G401 (cell line): ENCODE measurements around the gene ZNF333. TPM values are rescaled to one million over a fixed set of nuclear protein-coding genes. Genes with fewer than 3 reads are reported as not detected.

Experiments used
- DNase-seq: peaks from one replicate; pipeline ENCODE4 v3.0.0-alpha.2; 2015; ENCODE audit warnings: low spot score
- in situ Hi-C: cut with HindIII; loops from 2 replicates; pipeline ENCODE4 v1.10.0; 2016; ENCODE audit warnings: low sequenced_read_pairs, mixed read lengths
- total RNA-seq: library from RNA; depleted of rRNA; stranded (reverse); fragments of >200 nt; shearing (Covaris generic); gene quantifications from 2 replicates; pipeline ENCODE4 v1.2.3, GENCODE V29; 2014; rRNA removed

The ZNF333 gene
- 8.8 and 9.8 TPM in 2 replicates for total RNA-seq

DNA sequence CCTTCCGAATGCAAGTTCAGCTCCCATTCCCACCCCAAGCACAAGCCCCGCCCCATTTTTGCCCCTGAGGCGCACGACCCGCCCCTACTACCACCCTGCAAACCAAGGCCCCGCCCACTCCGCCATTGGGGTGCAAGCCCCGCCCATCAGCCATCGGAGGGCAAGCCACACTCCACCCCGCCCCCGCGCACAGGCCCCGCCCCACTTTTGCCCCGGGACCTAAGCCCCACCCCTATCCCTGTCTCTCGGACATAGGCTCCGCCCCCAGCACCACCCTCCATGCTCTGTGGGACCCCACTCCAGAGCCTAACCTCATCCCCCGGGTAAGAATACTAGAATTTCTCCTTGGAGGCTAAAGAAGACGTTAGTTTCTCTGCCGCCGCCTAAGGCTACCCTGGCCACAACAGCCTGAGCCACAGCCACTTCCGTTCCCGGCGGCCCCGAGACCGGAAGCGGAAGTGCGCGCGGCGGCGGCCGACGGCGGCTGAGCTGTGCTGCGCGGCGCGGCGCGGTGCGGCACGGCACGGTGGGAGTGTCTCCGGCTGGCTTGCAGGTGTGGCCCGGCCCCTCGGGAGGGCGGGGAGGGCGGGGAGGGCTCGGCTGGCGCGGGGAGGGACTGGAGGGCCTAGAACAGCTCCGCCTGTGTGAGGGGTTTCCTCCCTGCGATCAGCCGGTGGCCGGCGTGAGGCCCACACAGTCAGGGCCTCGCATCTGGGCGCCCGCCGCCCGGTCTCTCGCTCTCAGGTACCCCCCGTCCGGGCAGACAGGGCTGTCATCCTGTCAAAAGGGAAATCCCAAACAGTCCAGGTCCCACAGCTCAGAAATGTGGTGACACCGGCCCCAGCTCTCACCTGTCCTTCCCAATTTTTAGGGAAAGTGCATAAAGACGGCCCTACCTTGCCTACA lies at the start of gene ZNF333:
TSS of gene ZNF333 (plus strand) at position 451 of the 906 bp plus-strand sequence. CDS start 3,444 bp downstream, outside the sequence.
- DNase-seq, result peak; percentile 91
- in situ Hi-C loops, result loop anchor here (10.0 kb wide), 1 partner anchor 125 kb away; no protein-coding TSS in a partner anchor

GRCh38 chr19:14648506-14648905 lies 41.3 kb upstream of the ZNF333 start:
- in situ Hi-C loops, result no loop called here
- DNase-seq, result no peak

GRCh38 chr19:14649020-14649419 lies 40.8 kb upstream of the ZNF333 start:
- in situ Hi-C loops, result no loop called here

DNA sequence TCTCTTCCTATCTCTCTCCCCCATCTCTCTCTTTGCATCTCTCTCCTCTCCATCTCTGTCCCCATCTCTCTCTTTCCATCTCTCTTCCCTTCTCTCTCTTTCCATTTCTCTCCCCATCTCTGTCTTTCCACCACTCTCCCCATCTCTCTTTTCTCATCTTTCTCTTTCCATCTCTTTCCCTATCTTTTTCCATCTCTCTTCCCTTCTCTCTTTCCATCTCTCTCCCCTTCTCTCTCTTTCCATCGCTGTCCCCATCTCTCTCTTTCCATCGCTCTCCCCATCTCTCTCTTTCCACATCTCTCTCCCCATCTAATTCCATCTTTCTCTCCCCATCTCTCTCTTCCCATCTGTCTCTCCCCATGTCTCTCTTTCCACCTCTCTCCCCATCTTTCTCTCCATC lies 39.7 kb upstream of the ZNF333 start:
- in situ Hi-C loops, result no loop called here
- no peak for DNase-seq

More at GRCh38 chr19:14649020-14649419, 40.8 kb upstream of the ZNF333 start:
- no peak for DNase-seq

GRCh38 chr19:14654786-14655560 lies 34.9 kb upstream of the ZNF333 start:
- DNase-seq, result no peak
- in situ Hi-C loops, result no loop called here

DNA sequence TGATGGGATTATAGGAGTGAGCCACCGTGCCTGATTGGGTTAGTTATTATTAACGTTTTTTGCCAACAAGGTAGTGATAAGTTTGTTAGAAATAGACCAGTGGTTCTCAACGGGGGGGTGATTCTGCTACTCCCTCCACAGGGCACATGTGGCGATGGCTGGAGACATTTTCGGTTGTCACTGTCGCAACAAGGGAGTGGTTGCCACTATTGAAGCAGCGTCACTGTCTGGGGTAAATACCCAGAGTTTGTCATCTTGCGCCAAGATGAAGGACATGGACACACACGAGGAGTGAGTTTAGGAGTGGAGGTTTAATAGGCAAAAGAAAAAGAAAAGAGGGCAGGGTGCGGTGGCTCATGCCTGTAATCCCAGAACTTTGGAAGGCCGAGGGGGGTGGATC lies 34.1 kb upstream of the ZNF333 start:
- DNase-seq, result no peak
- in situ Hi-C loops, result no loop called here

DNA sequence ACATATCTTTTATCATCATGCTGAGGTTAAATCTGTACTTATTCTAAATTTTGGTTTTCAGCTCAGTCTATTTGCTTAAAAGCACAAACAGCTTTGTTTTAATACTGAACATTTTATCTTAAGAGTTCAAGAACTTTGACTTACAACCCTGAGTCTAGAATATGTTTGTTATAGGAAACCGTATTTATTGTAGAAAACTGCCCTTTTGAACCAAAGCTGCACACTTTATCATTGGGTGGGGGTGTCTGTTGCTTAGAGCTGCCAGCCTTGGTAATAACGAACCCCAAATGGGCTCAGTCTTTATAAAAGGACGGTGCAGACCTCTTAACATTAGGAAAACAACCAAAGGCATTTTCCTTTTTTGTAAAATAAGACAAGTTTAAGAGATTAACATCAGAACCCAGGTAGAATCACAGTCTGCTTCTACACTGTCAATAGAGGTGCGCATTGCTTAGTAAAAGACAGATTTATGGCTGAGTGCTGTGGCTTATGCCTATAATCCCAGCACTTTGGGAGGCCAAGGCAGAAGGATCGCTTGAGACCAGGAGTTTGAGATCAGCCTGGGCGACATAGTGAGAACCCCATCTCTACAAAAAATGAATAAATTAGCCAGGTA lies 29.9 kb upstream of the ZNF333 start:
- in situ Hi-C loops, result no loop called here

DNA sequence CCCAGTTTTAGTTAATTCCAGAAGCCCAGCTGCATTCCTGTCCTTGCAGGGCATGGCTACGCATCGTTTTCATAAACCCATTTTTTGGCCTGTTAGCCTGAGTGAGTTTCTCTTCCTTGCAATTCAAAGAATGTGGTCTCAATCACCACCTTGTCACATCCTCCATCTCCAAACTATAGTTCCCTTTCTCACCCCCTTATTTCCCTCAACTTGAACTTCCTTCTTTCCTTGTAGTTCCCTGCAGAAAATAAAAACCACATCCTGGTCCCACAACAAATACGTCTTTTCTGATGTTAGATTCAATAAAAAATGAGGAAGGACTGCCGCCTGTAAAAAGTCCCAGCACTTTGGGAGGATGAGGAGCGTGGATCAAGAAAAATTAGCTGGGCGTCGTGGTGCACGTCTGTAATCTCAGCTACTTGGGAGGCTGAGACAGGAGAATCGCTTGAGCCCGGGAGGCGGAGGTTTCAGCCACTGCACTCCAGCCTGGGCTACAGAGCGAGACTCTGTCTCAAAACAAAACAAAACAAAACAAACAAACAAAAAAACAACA lies 28.4 kb upstream of the ZNF333 start:
- in situ Hi-C loops, result no loop called here
- DNase-seq, result peak; percentile 1

More for the DNA sequence above, 29.9 kb upstream of the ZNF333 start:
- no peak for DNase-seq

DNA sequence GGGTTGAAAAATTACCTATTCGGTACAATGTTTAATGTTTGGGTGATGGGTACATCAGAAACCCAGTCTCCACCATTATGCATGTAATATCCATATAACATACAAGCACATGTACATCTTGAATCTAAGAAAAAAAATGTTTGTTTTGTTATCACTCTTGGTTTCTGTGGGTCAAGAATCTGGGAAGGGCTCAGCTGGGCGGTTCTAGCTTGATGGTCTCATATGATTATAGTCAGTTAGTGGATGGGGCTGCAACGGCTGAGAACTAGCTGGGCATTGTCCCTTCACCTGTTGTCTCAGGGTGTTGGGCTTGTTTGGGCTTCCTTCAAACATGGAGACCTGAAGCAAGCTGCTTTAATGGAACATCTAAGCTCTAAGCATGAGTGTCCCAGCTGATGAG lies 19.9 kb upstream of the ZNF333 start:
- DNase-seq, result no peak
- in situ Hi-C loops, result no loop called here

- in situ Hi-C loops, result no loop called here
Measured at GRCh38 chr19:14670408-14670807, 19.4 kb upstream of the ZNF333 start.

GRCh38 chr19:14672188-14672872 lies 17.5 kb upstream of the ZNF333 start:
- no peak for DNase-seq
- in situ Hi-C loops, result no loop called here

More at GRCh38 chr19:14670408-14670807, 19.4 kb upstream of the ZNF333 start:
- no peak for DNase-seq

DNA sequence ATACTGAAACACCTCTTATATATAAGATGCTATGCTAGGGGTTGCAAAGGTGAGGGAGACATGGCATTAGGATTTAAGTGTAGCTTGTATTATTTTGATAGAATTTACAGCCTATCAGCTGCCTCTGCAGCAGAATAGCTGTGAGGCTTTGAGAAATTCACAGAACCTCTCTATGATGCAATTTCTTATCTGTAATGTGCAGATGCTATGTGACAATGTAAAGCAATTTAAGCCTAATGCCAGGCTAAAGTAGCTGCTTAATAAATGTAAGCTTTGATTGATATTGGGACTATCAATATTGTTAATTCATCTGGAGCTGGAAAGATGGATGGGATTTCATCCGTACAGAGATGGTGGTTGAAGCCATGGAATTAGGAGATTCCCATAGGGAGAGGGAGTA lies 16.8 kb upstream of the ZNF333 start:
- in situ Hi-C loops, result no loop called here
- no peak for DNase-seq

DNA sequence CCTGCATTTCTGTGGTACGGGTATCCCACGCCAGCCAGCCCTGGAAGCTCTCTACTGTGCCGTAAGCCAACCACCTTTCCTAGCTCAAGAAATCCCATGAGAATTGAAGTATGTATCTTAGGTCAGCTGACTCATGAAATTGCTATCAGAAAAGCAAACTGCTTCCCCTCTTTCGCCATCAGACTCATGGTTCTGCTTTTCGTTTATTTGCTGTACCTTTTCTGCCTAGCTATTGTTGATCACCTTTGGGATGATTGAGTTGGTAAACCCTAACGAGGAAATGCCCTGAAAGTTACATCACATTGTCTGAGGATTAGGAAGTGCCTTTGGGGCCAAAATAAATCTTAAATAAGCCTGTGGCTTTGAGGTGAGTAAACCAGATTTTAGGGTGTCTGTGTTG lies 15.1 kb upstream of the ZNF333 start, which contains the start of gene ADGRE3:
TSS of gene ADGRE3 (minus strand) at position 81 of the 400 bp plus-strand sequence. CDS start at position 7, 74 bp downstream.
- in situ Hi-C loops, result no loop called here

GRCh38 chr19:14676762-14677161 lies 13.1 kb upstream of the ZNF333 start:
- in situ Hi-C loops, result no loop called here
- DNase-seq, result no peak

More for the DNA sequence above, 15.1 kb upstream of the ZNF333 start, which contains the start of gene ADGRE3:
- no peak for DNase-seq

GRCh38 chr19:14677464-14677863 lies 12.4 kb upstream of the ZNF333 start:
- DNase-seq, result no peak
- in situ Hi-C loops, result no loop called here

DNA sequence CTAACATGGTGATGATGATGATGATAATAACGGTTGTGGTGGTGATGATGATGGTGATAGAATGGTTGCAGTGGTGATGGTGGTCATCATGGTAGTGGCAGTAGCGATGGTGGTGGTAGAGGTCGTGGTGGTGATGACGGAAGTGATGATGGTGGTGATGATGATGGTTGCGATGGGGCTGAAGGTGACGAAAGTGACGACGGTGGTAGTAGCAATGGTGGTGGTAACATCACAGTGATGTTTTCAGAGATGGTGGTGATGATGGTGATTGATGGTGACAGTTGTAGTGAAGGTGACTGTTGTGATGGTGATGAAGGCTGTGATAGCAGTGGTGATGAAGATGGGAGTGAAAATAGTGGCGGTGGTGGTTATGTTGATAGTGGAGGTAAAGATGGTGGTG lies 11.6 kb upstream of the ZNF333 start:
- DNase-seq, result no peak
- in situ Hi-C loops, result no loop called here

DNA sequence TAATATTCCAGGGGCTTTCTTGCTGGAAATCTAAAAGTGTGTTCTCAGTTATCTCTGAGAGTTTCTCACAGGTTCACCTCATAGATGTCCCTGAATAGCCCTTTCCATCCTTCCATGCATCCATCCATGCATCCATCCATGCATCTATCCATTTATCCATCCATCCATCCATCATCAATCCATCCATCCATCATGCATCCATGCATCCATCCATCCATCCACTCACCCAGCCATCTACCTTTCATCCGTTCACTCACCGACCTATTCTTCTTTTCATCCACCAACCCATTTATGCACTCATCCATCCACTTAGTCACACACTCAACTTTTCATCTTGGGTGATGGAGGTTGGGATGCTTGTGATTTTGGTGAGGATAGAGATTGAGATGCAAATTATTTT lies 7.8 kb upstream of the ZNF333 start:
- in situ Hi-C loops, result loop anchor here (10.0 kb wide), 1 partner anchor 117 kb away; no protein-coding TSS in a partner anchor
- DNase-seq, result no peak

- in situ Hi-C loops, result loop anchor here (10.0 kb wide), 1 partner anchor 119 kb away; no protein-coding TSS in a partner anchor
- no peak for DNase-seq
Measured at GRCh38 chr19:14683439-14683838, 6.4 kb upstream of the ZNF333 start.
